Hepatocyte (in vitro differentiated cells): Measurements from ENCODE around the gene CYP11A1. TPM values are rescaled to one million over a fixed set of nuclear protein-coding genes. Genes with fewer than 3 reads are reported as not detected.

ENCODE experiments used
- DNase-seq: peaks from one replicate; pipeline ENCODE4 v3.0.0-alpha.2; 2016; ENCODE audit warnings: low spot score
- H2AFZ ChIP-seq: fragments of 200-600 bp; sonication (generic); 2 replicates; pipeline ENCODE4 v1.6.0; 2016; ENCODE audit warnings: antibody characterized with exemption, mild to moderate bottlenecking
- H3K27ac ChIP-seq: fragments of 200-600 bp; sonication (generic); 2 replicates; pipeline ENCODE4 v1.5.1; 2016; ENCODE audit warnings: mild to moderate bottlenecking
- H3K27me3 ChIP-seq: fragments of 200-600 bp; sonication (generic); 2 replicates; pipeline ENCODE4 v1.6.1; 2016
- H3K36me3 ChIP-seq: fragments of 200-600 bp; sonication (generic); replicated peaks from 2 replicates; pipeline ENCODE4 v1.5.1; 2016; ENCODE audit warnings: low read depth; ENCODE audit not compliant: insufficient read depth
- H3K4me1 ChIP-seq: fragments of 200-600 bp; sonication (generic); 2 replicates; pipeline ENCODE4 v1.5.1; 2016; ENCODE audit warnings: mild to moderate bottlenecking, moderate library complexity; ENCODE audit not compliant: insufficient read depth
- H3K4me2 ChIP-seq: fragments of 200-600 bp; sonication (generic); 2 replicates; pipeline ENCODE4 v1.6.0; 2016
- H3K4me3 ChIP-seq: fragments of 200-600 bp; sonication (generic); 2 replicates; pipeline ENCODE4 v1.5.1; 2016; ENCODE audit warnings: mild to moderate bottlenecking
- H3K79me2 ChIP-seq: fragments of 200-600 bp; sonication (generic); 2 replicates; pipeline ENCODE4 v1.6.0; 2017; ENCODE audit warnings: mild to moderate bottlenecking
- H3K9me2 ChIP-seq: fragments of 200-600 bp; sonication (generic); replicated peaks from 2 replicates; pipeline ENCODE4 v1.6.0; 2017; ENCODE audit warnings: mild to moderate bottlenecking; ENCODE audit not compliant: insufficient read depth
- H3K9me3 ChIP-seq: fragments of 200-600 bp; sonication (generic); 2 replicates; pipeline ENCODE4 v1.5.1; 2016; ENCODE audit warnings: low read depth, mild to moderate bottlenecking
- H4K20me1 ChIP-seq: fragments of 200-600 bp; sonication (generic); 2 replicates; pipeline ENCODE4 v1.6.0; 2016; ENCODE audit warnings: mild to moderate bottlenecking; ENCODE audit not compliant: insufficient read depth, poor library complexity, severe bottlenecking
- CTCF ChIP-seq: fragments of 200-600 bp; sonication (generic); IDR thresholded peaks from 2 replicates; pipeline ENCODE4 v1.5.1; 2016; ENCODE audit warnings: antibody characterized with exemption, mild to moderate bottlenecking; ENCODE audit not compliant: poor library complexity
- EZH2 ChIP-seq: fragments of 200-600 bp; sonication (generic); IDR thresholded peaks from 2 replicates; pipeline ENCODE4 v1.6.1; 2016; ENCODE audit warnings: antibody characterized with exemption, mild to moderate bottlenecking, borderline replicate concordance
- EZH2phosphoT487 ChIP-seq: fragments of 200-600 bp; sonication (generic); IDR thresholded peaks from one replicate; pipeline ENCODE4 v1.6.1; 2018; ENCODE audit warnings: antibody characterized with exemption, mild to moderate bottlenecking, low read depth, moderate library complexity; ENCODE audit not compliant: unreplicated experiment, severe bottlenecking
- WGBS: methylation state at CpG from one replicate; pipeline ENCODE4 v1.1.6; 2016; ENCODE audit warnings: low lambda C conversion rate; ENCODE audit errors: missing lambda C conversion rate; 5-methylcytosine and 5-hydroxymethylcytosine counted together
- microRNA-seq: library from miRNA; unstranded; fragments of <30 nt; microRNA quantifications from one replicate; pipeline ENCODE4, GENCODE V29; 2017
- polyA plus RNA-seq: library from polyadenylated mRNA; unstranded; fragments of >200 nt; fragmentation: Nextera tagmentation; extraction: Ambion mirVana; gene quantifications from 2 replicates; pipeline ENCODE4 v1.2.1, GENCODE V29; 2016
- small RNA-seq: library from RNA; depleted of rRNA; stranded (forward); fragments of <200 nt; gene quantifications from one replicate; pipeline ENCODE3, GENCODE V24; 2014
- total RNA-seq: library from RNA; depleted of rRNA; stranded (reverse); fragments of >200 nt; gene quantifications from 2 replicates; pipeline ENCODE4 v1.2.3, GENCODE V29; 2014

The CYP11A1 gene
- total and polyA plus RNA-seq, 2 experiments from 2014 or later = 0.80 to 2.6 TPM

DNA sequence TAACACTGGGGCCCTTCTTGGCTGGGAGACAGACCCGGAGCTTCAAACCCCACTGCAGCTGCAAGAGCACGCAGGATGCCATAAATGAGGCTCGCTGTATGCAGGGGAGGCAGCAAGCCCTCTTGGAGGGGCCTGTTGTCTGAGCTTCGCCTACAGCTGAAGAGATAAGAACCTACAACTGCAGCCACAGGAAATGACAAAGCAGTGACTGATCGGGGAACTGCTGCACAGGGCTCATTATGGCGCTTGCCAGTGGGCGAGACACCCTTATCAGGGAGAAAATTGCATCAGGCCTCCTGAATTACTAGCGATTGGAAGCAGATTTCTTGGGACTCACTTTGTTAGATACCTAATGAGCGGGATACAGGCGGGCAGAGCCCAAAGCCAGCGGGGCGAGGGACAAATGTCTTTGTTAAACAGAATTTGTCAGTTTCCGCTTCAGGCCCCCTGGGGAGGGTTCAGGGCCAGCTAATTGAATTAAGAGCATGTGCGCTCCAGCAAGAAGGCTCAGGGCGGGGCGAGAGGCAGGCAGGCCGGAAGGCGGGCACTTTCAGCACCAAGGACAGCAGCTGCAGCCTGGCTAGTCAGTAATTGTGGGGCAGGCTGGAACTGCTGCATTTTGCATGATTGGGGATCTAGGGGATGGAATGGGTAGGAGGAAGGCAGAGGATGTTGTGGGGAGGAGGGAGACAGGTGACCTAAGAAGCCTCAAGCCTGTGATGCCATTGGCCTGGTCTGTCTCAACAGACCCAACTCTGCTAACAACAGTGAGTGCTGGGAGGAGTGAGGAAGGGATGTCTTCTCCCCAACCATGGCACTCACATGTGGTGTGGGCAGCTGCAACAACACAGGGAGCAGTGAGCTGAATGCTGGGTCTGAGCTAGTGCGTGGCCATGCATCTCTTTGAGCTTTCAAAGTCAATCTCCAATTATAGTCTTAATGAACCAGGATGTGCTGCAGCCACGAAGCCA, 76.1 kb downstream of the CYP11A1 start:
- Histone ChIP-seq H3K27ac (no peak overlapping the region), H3K36me3 (no peaks in the 10 kb centered on the region), H3K4me1 (no peaks in the 10 kb centered on the region), H3K9me3 (no peaks in the 10 kb centered on the region), H3K4me2 (peak overlapping the region; percentile 49), H4K20me1 (no peaks in the 10 kb centered on the region), H2AFZ (no peak overlapping the region), H3K4me3 (no peak overlapping the region), H3K27me3 (no peaks in the 10 kb centered on the region), H3K79me2 (no peaks in the 10 kb centered on the region), H3K9me2 (no peaks in the 10 kb centered on the region)
- WGBS = 11% methylated on average over 20 of the region's 20 CpGs
- DNase-seq = peak; percentile 91
- TF ChIP-seq EZH2 (no peak), EZH2phosphoT487 (no peak), CTCF (no peak)

DNA sequence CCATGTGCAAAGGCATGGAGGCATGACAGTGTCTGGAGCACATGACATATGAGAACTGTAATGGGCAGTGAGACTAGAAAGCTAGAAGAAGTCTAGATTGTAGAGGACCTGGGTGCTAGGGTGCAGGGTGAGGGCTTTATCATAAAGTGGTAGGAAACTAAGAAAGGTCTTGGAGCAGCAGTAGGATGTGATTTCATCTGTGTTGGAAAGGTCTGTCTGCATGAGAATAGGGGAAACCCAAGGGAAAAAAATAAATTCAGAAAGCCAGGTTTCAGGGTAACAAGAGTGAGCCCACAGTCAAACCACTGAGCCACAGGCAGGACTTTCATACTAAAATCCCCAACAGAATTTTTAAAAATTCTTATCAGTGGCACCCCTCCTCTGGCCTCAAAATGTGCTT, 76.8 kb downstream of the CYP11A1 start:
- Histone ChIP-seq H3K79me2 (no peaks in the 10 kb centered on the region), H3K4me1 (no peaks in the 10 kb centered on the region), H3K4me2 (no peak overlapping the region), H4K20me1 (no peaks in the 10 kb centered on the region), H3K27ac (no peak overlapping the region), H3K9me2 (no peaks in the 10 kb centered on the region), H3K9me3 (no peaks in the 10 kb centered on the region), H3K36me3 (no peaks in the 10 kb centered on the region), H3K4me3 (no peak overlapping the region), H2AFZ (no peak overlapping the region), H3K27me3 (no peaks in the 10 kb centered on the region)
- no peak for DNase-seq
- no peak for TF ChIP-seq EZH2phosphoT487
- no peak for TF ChIP-seq EZH2
- no peak for TF ChIP-seq CTCF

GRCh38 chr15:74289671-74290070, 77.8 kb downstream of the CYP11A1 start:
- Histone ChIP-seq H4K20me1 (no peaks in the 10 kb centered on the region), H3K9me3 (no peaks in the 10 kb centered on the region), H3K4me2 (no peak overlapping the region), H3K9me2 (no peaks in the 10 kb centered on the region), H3K27ac (no peak overlapping the region), H3K79me2 (no peaks in the 10 kb centered on the region), H3K4me3 (no peak overlapping the region), H3K27me3 (no peaks in the 10 kb centered on the region), H2AFZ (no peak overlapping the region), H3K4me1 (no peaks in the 10 kb centered on the region), H3K36me3 (no peaks in the 10 kb centered on the region)
- TF ChIP-seq CTCF = no peak
- TF ChIP-seq EZH2phosphoT487 = no peak
- TF ChIP-seq EZH2 = no peak
- DNase-seq = no peak

Small RNAs within 50 kb of the gene (microRNA-seq; reads per million reads assigned to microRNA genes)
- gene MIR6881 = not detected

Small RNAs within 50 kb of the gene (small RNA-seq; reads per million reads assigned to genes)
- not detected for gene MIR6881

Other genes with a start within 250 kb of the CYP11A1 start
- gene ISLR2, start 237.1 kb downstream of the CYP11A1 start, total RNA-seq = 1.7 TPM in 1 of 2 replicates, not detected in the other
- gene ISLR2, start 237.1 kb downstream of the CYP11A1 start, polyA plus RNA-seq = 0.13 TPM in 1 of 2 replicates, not detected in the other
- gene ISLR, start 193.9 kb downstream of the CYP11A1 start, total RNA-seq = 31.4 and 36.4 TPM in 2 replicates
- 27.8 and 32.0 TPM in 2 replicates for gene ISLR, start 193.9 kb downstream of the CYP11A1 start, polyA plus RNA-seq
- gene STRA6, start 164.9 kb downstream of the CYP11A1 start, total RNA-seq = 13.6 and 31.5 TPM in 2 replicates
- gene STRA6, start 164.9 kb downstream of the CYP11A1 start, polyA plus RNA-seq = 37.1 and 56.6 TPM in 2 replicates
- gene CCDC33, start 131.3 kb downstream of the CYP11A1 start, total RNA-seq = 0.32 and 0.63 TPM in 2 replicates
- gene CCDC33, start 131.3 kb downstream of the CYP11A1 start, polyA plus RNA-seq = 0.86 and 1.3 TPM in 2 replicates
- 9.5 and 12.0 TPM in 2 replicates for gene SEMA7A, start 66.3 kb upstream of the CYP11A1 start, total RNA-seq
- 2.4 and 4.6 TPM in 2 replicates for gene SEMA7A, start 66.3 kb upstream of the CYP11A1 start, polyA plus RNA-seq
- 39.2 and 54.6 TPM in 2 replicates for gene UBL7, start 93.5 kb upstream of the CYP11A1 start, total RNA-seq
- gene UBL7, start 93.5 kb upstream of the CYP11A1 start, polyA plus RNA-seq = 50.9 and 60.2 TPM in 2 replicates
- gene ARID3B, start 173.6 kb upstream of the CYP11A1 start, total RNA-seq = 13.2 and 19.7 TPM in 2 replicates
- 15.7 and 19.8 TPM in 2 replicates for gene ARID3B, start 173.6 kb upstream of the CYP11A1 start, polyA plus RNA-seq
- gene CLK3, start 248.2 kb upstream of the CYP11A1 start, total RNA-seq = 71.3 and 94.6 TPM in 2 replicates
- gene CLK3, start 248.2 kb upstream of the CYP11A1 start, polyA plus RNA-seq = 69.0 and 91.7 TPM in 2 replicates